HEK293 (cell line): ENCODE measurements around the gene STK35.

ENCODE experiments used
- CTCF ChIA-PET: fragments of 350-600 bp; formaldehyde crosslinking; extraction: SDS; loops from one replicate; lab custom pipeline; 2021; ENCODE audit warnings: antibody characterized with exemption; lab: Yijun Ruan, JAX
- POLR2A ChIA-PET: fragments of 300-600 bp; formaldehyde crosslinking; extraction: SDS; loops from one replicate; lab custom pipeline; 2020; ENCODE audit warnings: antibody characterized with exemption, inconsistent platforms; lab: Yijun Ruan, JAX
- H3K27ac ChIP-seq: fragments of 200-500 bp; sonication (Bioruptor generic); 2 replicates; pipeline ENCODE4 v1.5.1; 2014; ENCODE audit warnings: low read depth, low read length, control low read depth, inconsistent platforms; ENCODE audit errors: extremely low read depth
- H3K36me3 ChIP-seq, 2 experiments: fragments of 200-500 bp in 1 of 2; sonication (Bioruptor generic) in 1 of 2; 1 replicate in 1 of 2; 2 replicates in 1 of 2; pipeline ENCODE4 v1.5.1; 2014 to 2017; ENCODE audit warnings: inconsistent platforms in 2 of 2, low read length in 2 of 2; ENCODE audit not compliant: control insufficient read depth in 2 of 2, insufficient read depth in 1 of 2
- H3K4me1 ChIP-seq: fragments of 200-500 bp; sonication (Bioruptor generic); 2 replicates; pipeline ENCODE4 v1.5.1; 2014; ENCODE audit warnings: mild to moderate bottlenecking, low read length, inconsistent platforms; ENCODE audit not compliant: control insufficient read depth, insufficient read depth
- H3K4me3 ChIP-seq: 2 replicates; pipeline ENCODE4 v1.5.1; 2011; ENCODE audit warnings: low read depth, mild to moderate bottlenecking, control low read depth, low read length, moderate library complexity
- H3K9me3 ChIP-seq: fragments of 200-500 bp; sonication (Bioruptor generic); 2 replicates; pipeline ENCODE4 v1.5.1; 2014; ENCODE audit warnings: low read depth, low read length, inconsistent platforms; ENCODE audit not compliant: control insufficient read depth, insufficient read depth
- KLF1 ChIP-seq: fragments of 450-650 bp; formaldehyde crosslinking; IDR thresholded peaks from 2 replicates; pipeline ENCODE4 v1.5.1; 2016; ENCODE audit warnings: missing biosample characterization, missing genetic modification characterization
- KLF10 ChIP-seq: fragments of 450-650 bp; IDR thresholded peaks from 2 replicates; pipeline ENCODE4 v1.5.1; 2018; ENCODE audit warnings: missing biosample characterization, mild to moderate bottlenecking, missing genetic modification characterization
- KLF8 ChIP-seq: fragments of 450-650 bp; formaldehyde crosslinking; IDR thresholded peaks from 2 replicates; pipeline ENCODE4 v1.5.1; 2016; ENCODE audit warnings: missing biosample characterization, missing genetic modification characterization
- KLF9 ChIP-seq: fragments of 450-650 bp; formaldehyde crosslinking; IDR thresholded peaks from 2 replicates; pipeline ENCODE4 v1.5.1; 2016; ENCODE audit warnings: missing biosample characterization, missing genetic modification characterization, low read depth
- OSR2 ChIP-seq: fragments of 450-650 bp; formaldehyde crosslinking; IDR thresholded peaks from 2 replicates; pipeline ENCODE4 v1.5.1; 2016; ENCODE audit warnings: missing biosample characterization, missing genetic modification characterization
- SETDB1 ChIP-seq: IDR thresholded peaks from one replicate; pipeline ENCODE4 v1.6.1; 2017; ENCODE audit warnings: mild to moderate bottlenecking, low read length, moderate library complexity, mixed read lengths; ENCODE audit not compliant: insufficient read length
- TCF7L2 ChIP-seq: IDR thresholded peaks from 2 replicates; pipeline ENCODE4 v1.6.1; 2011; ENCODE audit warnings: low read depth, mild to moderate bottlenecking, inconsistent platforms, low read length, moderate library complexity, borderline replicate concordance
- WT1 ChIP-seq: fragments of 450-650 bp; formaldehyde crosslinking; IDR thresholded peaks from 2 replicates; pipeline ENCODE4 v1.5.1; 2016; ENCODE audit warnings: missing biosample characterization, missing genetic modification characterization
- ZFHX2 ChIP-seq: fragments of 450-650 bp; formaldehyde crosslinking; conservative IDR thresholded peaks from 2 replicates; pipeline ENCODE4 v1.5.1; 2016; ENCODE audit warnings: missing biosample characterization, missing genetic modification characterization
- ZFP3 ChIP-seq: fragments of 450-650 bp; formaldehyde crosslinking; IDR thresholded peaks from 2 replicates; pipeline ENCODE4 v1.5.1; 2016; ENCODE audit warnings: low read depth, missing biosample characterization, missing genetic modification characterization
- ZIC2 ChIP-seq: fragments of 450-650 bp; formaldehyde crosslinking; IDR thresholded peaks from 2 replicates; pipeline ENCODE4 v1.5.1; 2016; ENCODE audit warnings: missing biosample characterization, missing genetic modification characterization
- ZNF133 ChIP-seq: fragments of 450-650 bp; formaldehyde crosslinking; IDR thresholded peaks from 2 replicates; pipeline ENCODE4 v1.5.1; 2016; ENCODE audit warnings: missing biosample characterization, missing genetic modification characterization
- ZNF174 ChIP-seq: fragments of 450-650 bp; formaldehyde crosslinking; IDR thresholded peaks from 2 replicates; pipeline ENCODE4 v1.5.0; 2017; ENCODE audit warnings: missing biosample characterization, mild to moderate bottlenecking, missing genetic modification characterization
- ZNF292 ChIP-seq: fragments of 450-650 bp; formaldehyde crosslinking; IDR thresholded peaks from 2 replicates; pipeline ENCODE4 v1.5.1; 2016; ENCODE audit warnings: low read depth, missing biosample characterization, missing genetic modification characterization, borderline replicate concordance
- ZNF37A ChIP-seq: fragments of 450-650 bp; IDR thresholded peaks from 2 replicates; pipeline ENCODE4 v1.5.1; 2018; ENCODE audit warnings: missing biosample characterization, missing genetic modification characterization
- ZNF394 ChIP-seq: fragments of 450-650 bp; formaldehyde crosslinking; IDR thresholded peaks from 2 replicates; pipeline ENCODE4 v1.5.1; 2016; ENCODE audit warnings: missing biosample characterization, missing genetic modification characterization, mild to moderate bottlenecking, moderate library complexity, borderline replicate concordance
- ZNF433 ChIP-seq: fragments of 450-650 bp; formaldehyde crosslinking; IDR thresholded peaks from 2 replicates; pipeline ENCODE4 v1.5.1; 2016; ENCODE audit warnings: missing biosample characterization, missing genetic modification characterization, low read depth
- ZNF530 ChIP-seq: fragments of 450-650 bp; formaldehyde crosslinking; IDR thresholded peaks from 2 replicates; pipeline ENCODE4 v1.5.1; 2016; ENCODE audit warnings: low read depth, missing biosample characterization, missing genetic modification characterization
- ZNF660 ChIP-seq: fragments of 450-650 bp; IDR thresholded peaks from 2 replicates; pipeline ENCODE4 v1.5.1; 2018; ENCODE audit warnings: missing biosample characterization, mild to moderate bottlenecking, missing genetic modification characterization
- ZNF776 ChIP-seq: fragments of 450-650 bp; formaldehyde crosslinking; IDR thresholded peaks from 2 replicates; pipeline ENCODE4 v1.5.0; 2017; ENCODE audit warnings: missing biosample characterization, missing genetic modification characterization, borderline replicate concordance
- ZNF785 ChIP-seq: fragments of 450-650 bp; formaldehyde crosslinking; IDR thresholded peaks from 2 replicates; pipeline ENCODE4 v1.5.1; 2016; ENCODE audit warnings: missing biosample characterization, missing genetic modification characterization
- ZXDB ChIP-seq: fragments of 450-650 bp; formaldehyde crosslinking; IDR thresholded peaks from 2 replicates; pipeline ENCODE4 v1.5.1; 2016; ENCODE audit warnings: missing biosample characterization, missing genetic modification characterization
- TF ChIP-seq, protein P1 (sequence below): fragments of 450-650 bp; formaldehyde crosslinking; IDR thresholded peaks from 2 replicates; pipeline ENCODE4 v1.5.1; 2016; ENCODE audit warnings: missing biosample characterization, missing genetic modification characterization, low read depth
- TF ChIP-seq, protein P2 (sequence below): fragments of 450-650 bp; formaldehyde crosslinking; IDR thresholded peaks from 2 replicates; pipeline ENCODE4 v1.5.1; 2016; ENCODE audit warnings: missing biosample characterization, missing genetic modification characterization
- TF ChIP-seq, protein P3 (sequence below): fragments of 450-650 bp; formaldehyde crosslinking; optimal IDR thresholded peaks from 2 replicates; pipeline ENCODE3; 2016; ENCODE audit warnings: missing biosample characterization, mild to moderate bottlenecking, missing genetic modification characterization

The STK35 gene

DNA sequence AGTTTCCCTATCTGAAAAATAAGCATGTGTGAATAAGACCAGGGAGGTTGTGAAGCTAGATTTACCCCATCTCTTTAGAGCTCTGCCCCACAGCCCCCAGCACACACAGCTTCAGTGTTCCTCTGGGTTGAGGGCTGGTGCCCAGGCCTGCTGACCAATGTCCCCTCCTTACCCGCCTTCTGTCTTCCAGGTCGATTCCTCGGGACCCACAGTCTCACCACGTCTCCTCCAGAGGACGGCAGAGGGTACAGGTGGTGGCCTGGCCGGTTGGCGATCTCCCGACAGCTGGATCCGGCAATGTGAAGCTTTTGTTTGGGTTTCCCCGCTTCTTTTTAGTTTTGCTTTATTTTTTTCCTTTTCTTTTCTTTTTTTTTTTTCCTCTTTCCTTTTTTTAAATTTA is 42.0 kb downstream of the STK35 start (continued):
- TF ChIP-seq TCF7L2, result no peak
- TF ChIP-seq ZNF292 (tag by site-specific recombination), result no peak
- TF ChIP-seq KLF1 (tag by site-specific recombination), result no peak
- TF ChIP-seq KLF10 (tag by site-specific recombination), result no peak
- TF ChIP-seq KLF8 (tag by site-specific recombination), result no peak
- no peak for TF ChIP-seq WT1 (tag by site-specific recombination)

DNA sequence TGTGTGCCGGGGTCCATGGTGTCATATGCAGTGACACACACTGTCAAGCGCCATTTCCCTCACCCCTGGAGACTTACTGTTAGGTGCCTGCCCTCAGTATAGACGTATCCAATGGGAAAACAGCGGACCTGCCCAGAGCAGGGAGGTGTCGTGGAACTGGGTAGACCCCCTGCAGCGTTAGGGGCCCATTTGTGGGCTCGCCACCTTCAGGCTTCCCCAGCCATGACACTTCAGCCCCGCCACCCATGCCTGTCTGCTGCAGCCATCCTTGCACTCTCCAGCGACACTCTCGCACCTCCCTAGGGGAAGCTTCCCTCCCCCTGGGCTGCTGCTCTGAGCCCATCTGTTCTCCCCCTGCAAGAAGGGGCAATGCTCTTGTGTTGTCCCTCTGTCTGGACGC is 43.2 kb downstream of the STK35 start:
- no peaks in the 10 kb centered on the region for H3K9me3 ChIP-seq
- H3K27ac ChIP-seq, result no peak overlapping the region
- POLR2A ChIA-PET, result no interaction called here
- TF ChIP-seq KLF9 (tag by site-specific recombination), result no peak
- no peak for TF ChIP-seq ZNF174 (tag by site-specific recombination)
- TF ChIP-seq SETDB1, result no peak
- TF ChIP-seq ZNF133, result no peak
- no peak for TF ChIP-seq ZNF394 (tag by site-specific recombination)
- TF ChIP-seq, protein P1, sequence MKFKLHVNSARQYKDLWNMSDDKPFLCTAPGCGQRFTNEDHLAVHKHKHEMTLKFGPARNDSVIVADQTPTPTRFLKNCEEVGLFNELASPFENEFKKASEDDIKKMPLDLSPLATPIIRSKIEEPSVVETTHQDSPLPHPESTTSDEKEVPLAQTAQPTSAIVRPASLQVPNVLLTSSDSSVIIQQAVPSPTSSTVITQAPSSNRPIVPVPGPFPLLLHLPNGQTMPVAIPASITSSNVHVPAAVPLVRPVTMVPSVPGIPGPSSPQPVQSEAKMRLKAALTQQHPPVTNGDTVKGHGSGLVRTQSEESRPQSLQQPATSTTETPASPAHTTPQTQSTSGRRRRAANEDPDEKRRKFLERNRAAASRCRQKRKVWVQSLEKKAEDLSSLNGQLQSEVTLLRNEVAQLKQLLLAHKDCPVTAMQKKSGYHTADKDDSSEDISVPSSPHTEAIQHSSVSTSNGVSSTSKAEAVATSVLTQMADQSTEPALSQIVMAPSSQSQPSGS (tag by site-specific recombination), result no peak
- no peak for TF ChIP-seq ZXDB (tag by site-specific recombination)
- TF ChIP-seq ZNF433 (tag by site-specific recombination), result no peak
- TF ChIP-seq ZNF776, result no peak
- TF ChIP-seq, protein P2, sequence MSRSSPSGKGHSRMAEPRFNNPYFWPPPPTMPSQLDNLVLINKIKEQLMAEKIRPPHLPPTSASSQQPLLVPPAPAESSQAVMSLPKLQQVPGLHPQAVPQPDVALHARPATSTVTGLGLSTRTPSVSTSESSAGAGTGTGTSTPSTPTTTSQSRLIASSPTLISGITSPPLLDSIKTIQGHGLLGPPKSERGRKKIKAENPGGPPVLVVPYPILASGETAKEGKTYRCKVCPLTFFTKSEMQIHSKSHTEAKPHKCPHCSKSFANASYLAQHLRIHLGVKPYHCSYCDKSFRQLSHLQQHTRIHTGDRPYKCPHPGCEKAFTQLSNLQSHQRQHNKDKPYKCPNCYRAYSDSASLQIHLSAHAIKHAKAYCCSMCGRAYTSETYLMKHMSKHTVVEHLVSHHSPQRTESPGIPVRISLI (tag by site-specific recombination), result no peak
- TF ChIP-seq ZIC2, result no peak
- no peak for TF ChIP-seq ZNF37A (tag by site-specific recombination)
- TF ChIP-seq ZNF530 (tag by site-specific recombination), result no peak
- H3K4me1 ChIP-seq, result no peaks in the 10 kb centered on the region
- CTCF ChIA-PET, result no interaction called here
- H3K4me3 ChIP-seq, result no peak overlapping the region
- H3K36me3 ChIP-seq, result peaks cover 9 to 40% of the 10 kb centered on the region in 2 experiments; a peak in 2 of 3 replicates

DNA sequence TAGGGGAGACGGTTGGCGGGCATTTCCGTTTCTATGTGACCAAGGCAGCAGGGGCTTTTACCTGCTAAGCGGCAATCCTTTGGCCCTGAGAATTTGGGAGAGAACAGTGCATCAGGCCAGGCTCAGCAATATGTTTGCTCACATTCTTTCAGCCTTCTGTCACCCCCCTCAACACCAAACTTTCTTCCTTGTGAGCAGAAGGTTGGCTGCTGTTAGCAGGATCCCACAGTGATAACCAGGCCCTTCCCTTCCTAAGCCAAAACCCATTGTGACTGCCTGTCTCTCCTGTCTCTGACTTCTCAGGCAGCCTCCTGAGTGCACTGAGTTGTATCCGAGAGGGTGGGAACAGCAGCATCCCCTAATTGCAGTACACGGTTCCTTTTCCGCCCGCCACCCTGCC is 43.7 kb downstream of the STK35 start:
- H3K36me3 ChIP-seq, result peaks cover 9 to 40% of the 10 kb centered on the region in 2 experiments; a peak in 2 of 3 replicates
- no peak overlapping the region for H3K27ac ChIP-seq
- no peaks in the 10 kb centered on the region for H3K9me3 ChIP-seq
- no peaks in the 10 kb centered on the region for H3K4me1 ChIP-seq
- no peak for TF ChIP-seq ZNF660
- TF ChIP-seq ZFHX2 (tag by site-specific recombination), result no peak
- TF ChIP-seq ZNF785, result no peak
- no peak for TF ChIP-seq ZFP3 (tag by site-specific recombination)
- TF ChIP-seq, protein P3, sequence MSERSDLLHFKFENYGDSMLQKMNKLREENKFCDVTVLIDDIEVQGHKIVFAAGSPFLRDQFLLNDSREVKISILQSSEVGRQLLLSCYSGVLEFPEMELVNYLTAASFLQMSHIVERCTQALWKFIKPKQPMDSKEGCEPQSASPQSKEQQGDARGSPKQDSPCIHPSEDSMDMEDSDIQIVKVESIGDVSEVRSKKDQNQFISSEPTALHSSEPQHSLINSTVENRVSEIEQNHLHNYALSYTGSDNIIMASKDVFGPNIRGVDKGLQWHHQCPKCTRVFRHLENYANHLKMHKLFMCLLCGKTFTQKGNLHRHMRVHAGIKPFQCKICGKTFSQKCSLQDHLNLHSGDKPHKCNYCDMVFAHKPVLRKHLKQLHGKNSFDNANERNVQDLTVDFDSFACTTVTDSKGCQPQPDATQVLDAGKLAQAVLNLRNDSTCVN (tag by site-specific recombination), result no peak
- TF ChIP-seq OSR2, result no peak
- CTCF ChIA-PET, result no interaction called here
- H3K4me3 ChIP-seq, result no peak overlapping the region
- POLR2A ChIA-PET, result no interaction called here
